G401 (cell line): Measurements from ENCODE around the gene C11orf52. TPM values are rescaled to one million over a fixed set of nuclear protein-coding genes. Genes with fewer than 3 reads are reported as not detected.

Source experiments
- DNase-seq: peaks from one replicate; pipeline ENCODE4 v3.0.0-alpha.2; 2015; ENCODE audit warnings: low spot score
- in situ Hi-C: cut with HindIII; loops from 2 replicates; pipeline ENCODE4 v1.10.0; 2016; ENCODE audit warnings: low sequenced_read_pairs, mixed read lengths
- total RNA-seq: library from RNA; depleted of rRNA; stranded (reverse); fragments of >200 nt; shearing (Covaris generic); gene quantifications from 2 replicates; pipeline ENCODE4 v1.2.3, GENCODE V29; 2014; rRNA removed

Gene C11orf52
- total RNA-seq, 1 experiment from 2014 or later: 26.1 TPM

- in situ Hi-C loops: no loop called here
- DNase-seq: no peak
These were observed 42.9 kb downstream of the C11orf52 start for GRCh38 chr11:111961389-111962300.

- in situ Hi-C loops: no loop called here
- no peak for DNase-seq
These were observed 45.2 kb downstream of the C11orf52 start for GRCh38 chr11:111963931-111964340.

DNA sequence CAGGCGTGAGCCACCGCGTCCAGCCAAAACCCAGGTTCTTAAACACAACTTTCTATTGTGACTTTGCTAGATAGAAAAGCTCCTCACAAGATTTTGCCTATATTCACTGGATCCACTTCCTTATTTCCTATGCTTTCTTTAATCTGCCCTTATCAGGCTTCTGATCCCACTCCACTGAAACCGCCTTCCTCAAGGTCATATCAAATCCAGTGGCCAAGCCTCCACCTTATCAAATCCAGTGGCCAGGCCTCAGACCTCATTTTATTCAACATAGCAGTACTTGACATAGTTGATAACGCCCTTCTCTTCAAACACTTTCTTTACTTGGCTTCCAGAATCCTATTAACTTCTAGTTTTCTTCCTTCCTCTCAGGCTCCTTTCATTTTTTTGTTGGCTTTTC lies 48.0 kb downstream of the C11orf52 start:
- in situ Hi-C loops: no loop called here

GRCh38 chr11:111967649-111968048 lies 48.9 kb downstream of the C11orf52 start:
- in situ Hi-C loops: no loop called here
- no peak for DNase-seq

More for the DNA sequence above, 48.0 kb downstream of the C11orf52 start:
- DNase-seq: no peak

- no peak for DNase-seq
- in situ Hi-C loops: no loop called here
These were observed 50.6 kb downstream of the C11orf52 start for GRCh38 chr11:111969344-111969743.

- DNase-seq: no peak
- in situ Hi-C loops: no loop called here
These were observed 55.7 kb downstream of the C11orf52 start for GRCh38 chr11:111974446-111974845.

- in situ Hi-C loops: no loop called here
- DNase-seq: no peak
These were observed 56.5 kb downstream of the C11orf52 start for GRCh38 chr11:111975076-111975806.

- in situ Hi-C loops: no loop called here
- DNase-seq: no peak
These were observed 57.5 kb downstream of the C11orf52 start for GRCh38 chr11:111976119-111976766.

Other genes with a start within 250 kb of the C11orf52 start
- 115 and 118 TPM in 2 replicates for gene PPP2R1B, start 152.5 kb upstream of the C11orf52 start, total RNA-seq
- gene ALG9, start 47.3 kb upstream of the C11orf52 start, total RNA-seq: 55.8 and 71.4 TPM in 2 replicates
- 0.68 and 3.0 TPM in 2 replicates for gene FDXACB1, start 39.7 kb upstream of the C11orf52 start, total RNA-seq
- gene CFAP68, start 39.4 kb upstream of the C11orf52 start, total RNA-seq: 41.0 and 66.8 TPM in 2 replicates
- 153 and 175 TPM in 2 replicates for gene CRYAB, start 7.1 kb upstream of the C11orf52 start, total RNA-seq
- gene HSPB2, start 6.2 kb upstream of the C11orf52 start, total RNA-seq: 11.7 and 30.6 TPM in 2 replicates
- gene DIXDC1, start 18.4 kb downstream of the C11orf52 start, total RNA-seq: 64.4 and 67.8 TPM in 2 replicates
- gene DLAT, start 106.5 kb downstream of the C11orf52 start, total RNA-seq: 70.0 and 71.5 TPM in 2 replicates
- 2.6 and 4.4 TPM in 2 replicates for gene PIH1D2, start 155.1 kb downstream of the C11orf52 start, total RNA-seq
- 39.3 and 43.6 TPM in 2 replicates for gene NKAPD1, start 155.4 kb downstream of the C11orf52 start, total RNA-seq
- gene TIMM8B, start 167.8 kb downstream of the C11orf52 start, total RNA-seq: 131 and 181 TPM in 2 replicates
- 206 and 219 TPM in 2 replicates for gene SDHD, start 168.0 kb downstream of the C11orf52 start, total RNA-seq
- not detected in 2 replicates for gene IL18, start 245.2 kb downstream of the C11orf52 start, total RNA-seq
- gene TEX12, start 248.5 kb downstream of the C11orf52 start, total RNA-seq: not detected in 2 replicates